Astrocyte (in vitro differentiated cells and primary cell): ENCODE data around the gene SEPTIN1.

ENCODE experiments used
- CTCF ChIP-seq: IDR thresholded peaks from 2 replicates; pipeline ENCODE4 v1.5.1; 2011; ENCODE audit warnings: low read depth, mild to moderate bottlenecking, inconsistent platforms, low read length, moderate library complexity; ENCODE audit not compliant: insufficient read depth
- EZH2 ChIP-seq: IDR thresholded peaks from 2 replicates; pipeline ENCODE4 v1.6.1; 2012; ENCODE audit warnings: mild to moderate bottlenecking, low read length, inconsistent platforms; ENCODE audit not compliant: insufficient read depth

GRCh38 chr16:30361180-30361579 is 21.2 kb downstream of the SEPTIN1 start:
- TF ChIP-seq CTCF = no peak
- TF ChIP-seq EZH2 = no peak
